ENCODE results near the gene HTATIP2. TPM values are rescaled to one million over a fixed set of nuclear protein-coding genes. Genes with fewer than 3 reads are reported as not detected.

The HTATIP2 gene
- polyA plus RNA-seq (2011; rRNA removed) (238 and 308 TPM in 2 replicates), polyA plus RNA-seq (2017; fragmentation: RNase III; extraction: RNeasy Plus Mini Kit Qiagen cat#74134 plus additional on column Dnase treatment) (220 to 252 TPM (median 234 TPM) in 3 replicates), polyA minus RNA-seq (2011; rRNA and poly(A)+ RNA removed) (83.7 and 110 TPM in 2 replicates)
- polyA plus RNA-seq (2012; cell fraction: cytosol; rRNA removed) = 88.0 and 98.5 TPM in 2 replicates
- 27.5 and 58.2 TPM in 2 replicates for polyA plus RNA-seq (2012; cell fraction: nucleus; rRNA removed)

GRCh38 chr11:20363500-20364340, at the start of gene HTATIP2:
HTATIP2 (plus strand) TSS chr11:20363714; CDS start chr11:20364238, 524 bp downstream.
- Histone ChIP-seq H3K4me2 (peak within 1 kb of the TSS; percentile 96), H3K9me3 (no peaks in the 10 kb centered on the region), H3K4me1 (peaks cover 46% of the 10 kb centered on the region), H3K4me3 (peak within 1 kb of the TSS; percentile 63), H3K27ac (peak within 1 kb of the TSS; percentile 92 to 100)
- DNase-seq (ENCODE audit: low read depth in 1 of 2, low spot score in 1 of 2) = peak; percentile 66 to 68
- no peak for FAIRE-seq
- POLR2A ChIA-PET = interaction anchor here (0.6 to 1.7 kb wide), 2 partner anchors 230 to 445 kb away, joined by 4 to 6 read pairs; no protein-coding TSS in a partner anchor
- 2% methylated on average over 44 of the region's 68 CpGs for WGBS (ENCODE audit: missing lambda C conversion rate)
- TF ChIP-seq NFE2L2 (conservative IDR thresholded peaks at IDR 0.05; ENCODE audit: low read length) = peak; percentile 97
- TF ChIP-seq HOXB5 (CRISPR knock-in tag; IDR thresholded peaks at IDR 0.05) = peak; percentile 71; the same call in 1 of the 2 replicates
- TF ChIP-seq ZNF302 (CRISPR knock-in tag; IDR thresholded peaks at IDR 0.05) = 0 out of 2 replicates have a peak, but pooled peaks have one; percentile 29
- TF ChIP-seq JUN (IDR thresholded peaks at IDR 0.05) = peak; percentile 73 to 77; a peak in 4 of 5 replicates
- TF ChIP-seq MAX (IDR thresholded peaks at IDR 0.05) = peak; percentile 97
- TF ChIP-seq MYC (IDR thresholded peaks at IDR 0.05; ENCODE audit: borderline replicate concordance, low read length) = peak; percentile 75
- TF ChIP-seq, protein P1, sequence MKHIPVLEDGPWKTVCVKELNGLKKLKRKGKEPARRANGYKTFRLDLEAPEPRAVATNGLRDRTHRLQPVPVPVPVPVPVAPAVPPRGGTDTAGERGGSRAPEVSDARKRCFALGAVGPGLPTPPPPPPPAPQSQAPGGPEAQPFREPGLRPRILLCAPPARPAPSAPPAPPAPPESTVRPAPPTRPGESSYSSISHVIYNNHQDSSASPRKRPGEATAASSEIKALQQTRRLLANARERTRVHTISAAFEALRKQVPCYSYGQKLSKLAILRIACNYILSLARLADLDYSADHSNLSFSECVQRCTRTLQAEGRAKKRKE (CRISPR knock-in tag; IDR thresholded peaks at IDR 0.05; ENCODE audit: low read depth) = peak; percentile 57; the same call in 1 of the 2 replicates
- peak; percentile 58 for TF ChIP-seq POLR2A (IDR thresholded peaks at IDR 0.05; ENCODE audit: low read length)
- TF ChIP-seq HDAC2 (IDR thresholded peaks at IDR 0.05) = no peak
- no peak for TF ChIP-seq HEYL (CRISPR knock-in tag; IDR thresholded peaks at IDR 0.05)
- TF ChIP-seq RNF2 (IDR thresholded peaks at IDR 0.05; ENCODE audit: borderline replicate concordance, low read depth) = no peak
- peak; percentile 77 for TF ChIP-seq USF2 (IDR thresholded peaks at IDR 0.05)
- no peak for TF ChIP-seq HES2 (IDR thresholded peaks at IDR 0.05)
- TF ChIP-seq E2F6 (IDR thresholded peaks at IDR 0.05; ENCODE audit: borderline replicate concordance, low read depth) = peak; percentile 96
- TF ChIP-seq, protein P2, sequence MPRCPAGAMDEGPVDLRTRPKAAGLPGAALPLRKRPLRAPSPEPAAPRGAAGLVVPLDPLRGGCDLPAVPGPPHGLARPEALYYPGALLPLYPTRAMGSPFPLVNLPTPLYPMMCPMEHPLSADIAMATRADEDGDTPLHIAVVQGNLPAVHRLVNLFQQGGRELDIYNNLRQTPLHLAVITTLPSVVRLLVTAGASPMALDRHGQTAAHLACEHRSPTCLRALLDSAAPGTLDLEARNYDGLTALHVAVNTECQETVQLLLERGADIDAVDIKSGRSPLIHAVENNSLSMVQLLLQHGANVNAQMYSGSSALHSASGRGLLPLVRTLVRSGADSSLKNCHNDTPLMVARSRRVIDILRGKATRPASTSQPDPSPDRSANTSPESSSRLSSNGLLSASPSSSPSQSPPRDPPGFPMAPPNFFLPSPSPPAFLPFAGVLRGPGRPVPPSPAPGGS (IDR thresholded peaks at IDR 0.05) = peak; percentile 46; the same call in 1 of the 3 replicates
- no peak for TF ChIP-seq HOXA7 (CRISPR knock-in tag; IDR thresholded peaks at IDR 0.05)
- TF ChIP-seq HOXB13 (CRISPR knock-in tag; IDR thresholded peaks at IDR 0.05; ENCODE audit: low read depth) = peak; percentile 79; the same call in 1 of the 2 replicates
- TF ChIP-seq FOXS1 (CRISPR knock-in tag; IDR thresholded peaks at IDR 0.05) = 0 out of 2 replicates have a peak, but pooled peaks have one; percentile 6
- peak; percentile 99 for TF ChIP-seq MAFK (IDR thresholded peaks at IDR 0.05; ENCODE audit: partially characterized antibody)
- no peak for TF ChIP-seq TP53 (CRISPR knock-in tag; IDR thresholded peaks at IDR 0.05)
- TF ChIP-seq NPAS2 (CRISPR knock-in tag; IDR thresholded peaks at IDR 0.05; ENCODE audit: borderline replicate concordance) = peak; percentile 65; the same call in 1 of the 2 replicates
- no peak for TF ChIP-seq FOSL2 (IDR thresholded peaks at IDR 0.05)
- peak; percentile 60 for TF ChIP-seq FOSL2 (CRISPR knock-in tag; IDR thresholded peaks at IDR 0.05)
- TF ChIP-seq PHF8 (IDR thresholded peaks at IDR 0.05; ENCODE audit: borderline replicate concordance, low read depth) = peak; percentile 65; the same call in 1 of the 2 replicates
- CTCF ChIA-PET = interaction anchor here (0.6 to 2.1 kb wide), 8 partner anchors 10 to 246 kb away, joined by 3 to 13 read pairs (median 4); no protein-coding TSS in a partner anchor
- ATAC-seq = peak; percentile 84 to 87

Data from A549 (cell line).